Testis (tissue), 2 donors: Measurements from ENCODE around the gene NAT8L.

ENCODE experiments used
- CTCF ChIP-seq, 3 experiments: fragments of 450-650 bp in 2 of 3; fragments of 200-600 bp in 1 of 3; sonication (generic) in 1 of 3; IDR thresholded peaks; one replicate each; pipeline ENCODE4 v1.5.1; 2016 to 2019; ENCODE audit warnings: antibody characterized with exemption in 3 of 3, mild to moderate bottlenecking in 2 of 3, moderate library complexity in 1 of 3
- POLR2A ChIP-seq: fragments of 450-650 bp; IDR thresholded peaks from one replicate; pipeline ENCODE4 v1.6.1; 2017; ENCODE audit warnings: antibody characterized with exemption, mild to moderate bottlenecking, moderate library complexity

- TF ChIP-seq POLR2A (no peak), CTCF (IDR thresholded peaks at IDR 0.05) (no peak)
These were observed 37.0 kb downstream of the NAT8L start for GRCh38 chr4:2096073-2096609.
